ENCODE measurements around the gene ERN1.

The ERN1 gene

GRCh38 chr17:64102627-64103390 is 27.1 kb downstream of the ERN1 start:
- Mint-ChIP-seq H3K27me3 (no peaks in the 10 kb centered on the region), H3K36me3 (no peaks in the 10 kb centered on the region), H3K27ac (no peak overlapping the region), H3K4me3 (no peak overlapping the region), H3K9me3 (no peaks in the 10 kb centered on the region), H3K4me1 (peaks cover 0 to 2% of the 10 kb centered on the region in 2 donors)
- DNase-seq (no peak), ATAC-seq (replicated peaks) (no peak)

- Mint-ChIP-seq H3K4me3 (no peak overlapping the region), H3K36me3 (peaks cover 3 to 16% of the 10 kb centered on the region in 2 donors), H3K27me3 (no peaks in the 10 kb centered on the region), H3K9me3 (no peaks in the 10 kb centered on the region), H3K4me1 (peaks cover 4 to 7% of the 10 kb centered on the region in 2 donors), H3K27ac (no peak overlapping the region)
- no peak for ATAC-seq (replicated peaks)
- no peak for DNase-seq
Observed at GRCh38 chr17:64099543-64099942, 30.4 kb downstream of the ERN1 start.

DNA sequence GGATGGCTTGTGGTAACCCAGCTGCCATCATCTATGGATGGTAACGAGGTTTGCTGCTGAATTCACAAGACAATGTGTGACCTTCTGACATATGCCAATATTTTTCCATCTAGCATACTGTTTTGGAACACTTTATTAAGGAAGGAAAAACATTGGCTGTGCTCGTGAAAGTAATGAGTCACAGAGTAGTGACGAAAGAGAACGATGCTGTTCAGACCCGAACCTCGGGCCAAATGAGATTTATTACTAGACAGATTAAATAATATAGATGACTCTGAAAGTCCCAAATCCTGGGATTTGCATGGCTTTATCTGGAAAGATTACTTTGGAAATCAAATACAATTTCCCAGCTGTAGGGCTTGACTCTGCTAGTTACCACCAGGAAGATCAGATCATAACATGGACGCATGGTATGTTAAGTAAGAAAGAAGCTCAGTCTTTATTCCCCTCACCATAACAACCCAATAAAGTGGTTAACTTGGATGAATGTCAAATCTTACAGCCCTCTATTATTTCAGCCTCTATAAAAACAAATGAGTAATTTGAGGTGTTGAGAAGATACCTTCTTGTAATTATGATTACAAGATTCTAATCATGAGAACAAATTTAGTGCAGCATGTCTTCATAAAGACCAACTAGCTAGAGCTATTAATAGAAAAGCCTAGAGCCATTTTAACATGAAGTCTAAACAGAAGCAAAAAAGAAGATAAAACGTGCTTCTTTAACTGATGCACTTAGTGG is 32.6 kb downstream of the ERN1 start:
- Mint-ChIP-seq H3K27ac (no peak overlapping the region), H3K4me3 (no peak overlapping the region), H3K36me3 (peaks cover 3 to 19% of the 10 kb centered on the region in 2 donors), H3K27me3 (no peaks in the 10 kb centered on the region), H3K9me3 (no peaks in the 10 kb centered on the region), H3K4me1 (peaks cover 4 to 7% of the 10 kb centered on the region in 2 donors)
- ATAC-seq (replicated peaks): no peak
- no peak for DNase-seq

DNA sequence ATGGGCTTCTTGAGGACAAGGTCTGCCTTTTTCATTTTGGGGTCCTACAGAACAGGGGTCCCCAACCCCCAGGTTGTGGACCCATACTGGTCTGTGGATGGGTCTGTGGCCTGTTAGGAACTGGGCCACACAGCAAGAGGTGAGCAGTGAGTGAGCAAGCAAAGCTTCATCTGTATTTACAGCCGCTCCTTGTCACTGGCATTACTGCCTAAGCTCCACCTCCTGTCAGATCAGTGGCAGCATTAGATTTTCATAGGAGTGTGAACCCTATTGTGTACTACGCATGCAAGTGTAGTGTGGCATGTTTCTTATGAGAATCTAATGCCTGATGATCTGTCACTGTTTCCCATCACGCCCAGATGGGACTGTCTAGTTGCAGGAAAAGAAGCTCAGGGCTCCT is 33.9 kb downstream of the ERN1 start:
- ATAC-seq (replicated peaks) (no peak), DNase-seq (no peak)
- H3K27me3 Mint-ChIP-seq: no peaks in the 10 kb centered on the region
- H3K4me1 Mint-ChIP-seq: peaks cover 9 to 10% of the 10 kb centered on the region in 2 donors
- H3K27ac Mint-ChIP-seq: no peak overlapping the region
- H3K36me3 Mint-ChIP-seq: peaks cover 3 to 22% of the 10 kb centered on the region in 2 donors
- no peak overlapping the region for H3K4me3 Mint-ChIP-seq
- H3K9me3 Mint-ChIP-seq: no peaks in the 10 kb centered on the region

GRCh38 chr17:64095144-64095882 is 34.6 kb downstream of the ERN1 start:
- no peak overlapping the region for H3K4me3 Mint-ChIP-seq
- no peak for ATAC-seq (replicated peaks)
- H3K27ac Mint-ChIP-seq: no peak overlapping the region
- peaks cover 3 to 23% of the 10 kb centered on the region in 2 donors for H3K36me3 Mint-ChIP-seq
- no peaks in the 10 kb centered on the region for H3K9me3 Mint-ChIP-seq
- DNase-seq: no peak
- H3K27me3 Mint-ChIP-seq: no peaks in the 10 kb centered on the region
- peaks cover 11 to 13% of the 10 kb centered on the region in 2 donors for H3K4me1 Mint-ChIP-seq

DNA sequence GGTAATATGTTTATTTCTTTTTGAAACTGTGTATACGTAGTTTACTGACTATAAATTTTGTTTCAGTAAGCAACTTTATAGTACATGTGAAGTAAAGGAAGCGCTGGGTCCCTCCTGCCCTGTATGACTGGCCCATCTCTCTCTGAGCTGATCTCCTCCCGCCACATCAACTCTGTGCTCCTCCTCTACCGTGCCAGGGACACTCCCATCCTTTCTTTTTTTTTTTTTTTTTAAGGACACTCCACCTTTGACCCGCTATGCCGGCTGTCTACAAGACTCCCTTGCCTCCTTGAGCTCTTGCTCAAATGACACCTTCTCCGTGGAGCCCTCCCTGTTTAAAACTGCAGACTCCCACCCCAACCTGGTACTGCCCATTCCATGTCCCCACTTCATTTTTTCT is 35.5 kb downstream of the ERN1 start:
- Mint-ChIP-seq H3K4me3 (no peak overlapping the region), H3K27ac (peak overlapping the region; percentile 71), H3K9me3 (no peaks in the 10 kb centered on the region), H3K27me3 (no peaks in the 10 kb centered on the region), H3K36me3 (peaks cover 3 to 23% of the 10 kb centered on the region in 2 donors), H3K4me1 (peaks cover 11 to 13% of the 10 kb centered on the region in 2 donors)
- DNase-seq (no peak), ATAC-seq (replicated peaks) (no peak)

DNA sequence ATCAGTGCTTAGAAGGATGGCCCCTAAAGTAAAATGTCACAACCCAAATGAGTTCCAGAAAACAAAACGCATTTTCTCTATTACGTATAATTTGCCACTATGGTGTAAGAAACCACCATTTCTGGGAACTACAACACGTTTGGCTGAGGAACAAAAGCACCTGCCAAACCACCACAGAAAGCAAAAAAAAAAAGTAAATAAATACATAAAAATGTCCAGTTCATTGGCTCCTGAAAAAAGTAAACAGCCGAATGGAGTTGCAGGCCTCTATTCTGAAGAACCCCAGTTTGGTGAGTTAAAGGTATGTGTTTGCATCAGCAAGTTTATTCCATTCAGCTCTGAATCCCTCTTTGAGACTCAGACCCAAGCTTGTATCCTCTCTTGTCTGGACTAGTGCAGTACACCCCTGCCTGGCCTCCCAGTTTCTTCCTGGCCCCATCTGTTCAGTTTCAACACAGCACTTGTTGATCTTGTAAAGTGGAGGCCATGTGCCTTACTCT is 36.9 kb downstream of the ERN1 start:
- H3K9me3 Mint-ChIP-seq: no peaks in the 10 kb centered on the region
- no peak overlapping the region for H3K4me3 Mint-ChIP-seq
- H3K4me1 Mint-ChIP-seq: peaks cover 11 to 13% of the 10 kb centered on the region in 2 donors
- H3K36me3 Mint-ChIP-seq: peaks cover 3 to 23% of the 10 kb centered on the region in 2 donors
- ATAC-seq (replicated peaks) (no peak), DNase-seq (no peak)
- no peaks in the 10 kb centered on the region for H3K27me3 Mint-ChIP-seq
- no peak overlapping the region for H3K27ac Mint-ChIP-seq

DNA sequence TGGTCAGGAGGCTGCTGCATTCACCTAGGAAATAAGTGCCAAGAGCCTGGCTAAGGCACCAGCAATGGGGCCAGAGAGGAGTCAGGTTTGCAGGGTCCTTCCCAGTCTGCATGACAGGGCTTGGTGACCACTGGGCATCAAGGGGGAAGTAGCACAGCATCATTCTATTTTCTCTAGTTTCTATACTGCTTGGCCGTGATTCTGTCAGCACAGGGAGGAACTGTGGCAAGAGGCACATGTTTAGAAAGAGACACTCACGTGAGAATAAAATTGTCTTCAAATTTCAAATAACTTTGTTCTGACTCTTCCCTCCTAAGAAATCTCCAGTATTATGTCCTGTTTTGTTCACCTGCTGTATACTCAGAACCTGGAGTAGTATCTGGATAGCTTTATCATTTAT is 37.8 kb downstream of the ERN1 start:
- H3K27ac Mint-ChIP-seq: no peak overlapping the region
- H3K36me3 Mint-ChIP-seq: peaks cover 2 to 22% of the 10 kb centered on the region in 2 donors
- DNase-seq (no peak), ATAC-seq (replicated peaks) (peak in 1 of 2 donors; percentile 38)
- no peaks in the 10 kb centered on the region for H3K27me3 Mint-ChIP-seq
- no peaks in the 10 kb centered on the region for H3K9me3 Mint-ChIP-seq
- peaks cover 11 to 13% of the 10 kb centered on the region in 2 donors for H3K4me1 Mint-ChIP-seq
- no peak overlapping the region for H3K4me3 Mint-ChIP-seq

GRCh38 chr17:64091571-64091970 is 38.4 kb downstream of the ERN1 start:
- Mint-ChIP-seq H3K4me3 (no peak overlapping the region), H3K9me3 (no peaks in the 10 kb centered on the region), H3K27ac (no peak overlapping the region), H3K27me3 (no peaks in the 10 kb centered on the region), H3K36me3 (peaks cover 0 to 19% of the 10 kb centered on the region in 2 donors), H3K4me1 (peaks cover 11 to 13% of the 10 kb centered on the region in 2 donors)
- ATAC-seq (replicated peaks) (no peak), DNase-seq (no peak)

GRCh38 chr17:64091116-64091515 is 38.8 kb downstream of the ERN1 start:
- ATAC-seq (replicated peaks) (peak in 1 of 2 donors; percentile 41), DNase-seq (no peak)
- no peak overlapping the region for H3K4me3 Mint-ChIP-seq
- H3K27me3 Mint-ChIP-seq: no peaks in the 10 kb centered on the region
- H3K27ac Mint-ChIP-seq: no peak overlapping the region
- H3K9me3 Mint-ChIP-seq: no peaks in the 10 kb centered on the region
- peaks cover 0 to 17% of the 10 kb centered on the region in 2 donors for H3K36me3 Mint-ChIP-seq
- peaks cover 11 to 13% of the 10 kb centered on the region in 2 donors for H3K4me1 Mint-ChIP-seq

GRCh38 chr17:64090144-64090543 is 39.8 kb downstream of the ERN1 start:
- H3K36me3 Mint-ChIP-seq: peaks cover 0 to 9% of the 10 kb centered on the region in 2 donors
- H3K4me1 Mint-ChIP-seq: peaks cover 6% of the 10 kb centered on the region in 2 donors
- H3K9me3 Mint-ChIP-seq: no peaks in the 10 kb centered on the region
- no peaks in the 10 kb centered on the region for H3K27me3 Mint-ChIP-seq
- ATAC-seq (replicated peaks) (no peak), DNase-seq (no peak)
- H3K27ac Mint-ChIP-seq: no peak overlapping the region
- H3K4me3 Mint-ChIP-seq: no peak overlapping the region

GRCh38 chr17:64087252-64088005 is 42.5 kb downstream of the ERN1 start:
- Mint-ChIP-seq H3K4me1 (peaks cover 7 to 8% of the 10 kb centered on the region in 2 donors), H3K9me3 (no peaks in the 10 kb centered on the region), H3K4me3 (no peak overlapping the region), H3K27ac (no peak overlapping the region), H3K36me3 (peaks cover 0 to 4% of the 10 kb centered on the region in 2 donors), H3K27me3 (no peaks in the 10 kb centered on the region)
- no peak for ATAC-seq (replicated peaks)
- DNase-seq: no peak

DNA sequence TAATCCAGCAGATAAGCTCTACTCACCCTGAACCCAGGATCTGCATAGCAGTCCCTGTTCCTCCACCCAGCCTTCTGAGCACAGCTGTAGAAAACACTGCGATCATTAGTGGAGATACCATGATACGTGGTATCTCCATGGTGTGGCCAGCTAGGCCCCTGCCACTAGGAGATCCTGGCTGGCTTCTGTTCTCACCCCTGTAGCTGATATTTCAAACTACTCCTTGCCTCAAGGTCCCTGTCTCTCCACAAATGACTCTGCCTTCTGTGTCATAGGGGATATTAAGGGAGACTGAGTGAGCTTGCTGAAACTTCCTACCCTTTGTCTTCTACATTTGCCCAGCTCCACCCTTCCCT is 44.3 kb downstream of the ERN1 start:
- Mint-ChIP-seq H3K4me3 (no peak overlapping the region), H3K27me3 (no peaks in the 10 kb centered on the region), H3K4me1 (peaks cover 6 to 10% of the 10 kb centered on the region in 2 donors), H3K36me3 (no peaks in the 10 kb centered on the region), H3K27ac (no peak overlapping the region), H3K9me3 (no peaks in the 10 kb centered on the region)
- no peak for DNase-seq
- no peak for ATAC-seq (replicated peaks)

Data from stimulated activated naive B cell treated with anti-CD40 and anti-IgM and Interleukin-4, amounts not matched to agents 10 μg/mL and 1 μg/mL and 100 μg/mL, for 72 hours (primary cell).